ENCODE results near the gene CCDC78.

Gene CCDC78

DNA sequence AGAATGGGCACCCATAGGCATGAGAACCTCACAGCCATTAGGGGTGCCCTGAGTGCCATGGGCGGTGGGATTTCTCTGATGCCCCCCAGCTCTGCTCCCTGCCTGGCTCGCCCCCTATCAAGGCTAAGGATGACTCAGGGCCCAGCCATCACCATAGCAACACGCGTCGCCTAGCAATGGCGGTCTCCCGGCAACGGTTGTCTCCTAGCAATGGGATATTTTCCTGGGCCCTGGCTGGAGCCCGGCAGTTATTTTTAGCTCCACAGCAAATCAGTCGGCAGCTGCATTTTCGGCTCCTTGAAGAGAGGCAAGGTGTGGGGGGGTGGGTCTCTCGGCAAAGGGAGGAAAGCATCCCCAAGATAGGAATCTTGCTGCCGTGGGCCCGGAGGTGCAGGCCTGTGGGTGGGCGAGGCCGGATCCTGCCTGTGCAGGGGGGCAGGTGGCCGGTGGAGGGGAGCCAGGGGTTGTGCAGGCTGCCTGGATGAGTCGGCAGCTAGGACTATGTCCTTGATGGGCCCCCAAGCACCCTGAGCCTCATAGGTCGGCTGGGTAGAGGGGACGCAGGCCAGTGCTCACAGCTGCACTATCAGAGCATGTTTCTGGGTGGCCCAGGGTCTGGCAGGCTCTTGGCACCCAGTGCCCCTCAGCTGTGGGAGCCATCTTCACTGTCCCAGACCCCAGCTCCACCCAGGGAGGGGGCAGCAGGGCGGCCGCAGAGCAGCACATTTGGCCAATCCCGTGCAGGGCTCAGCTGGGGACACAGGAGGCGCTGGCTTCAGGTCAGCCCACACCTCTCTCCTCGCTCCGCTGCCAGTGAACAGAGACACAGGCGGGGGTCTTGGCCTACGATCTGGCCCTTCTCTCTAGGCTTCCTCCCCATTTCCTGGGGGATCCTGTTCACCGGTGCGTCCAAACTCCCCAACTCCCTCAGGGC, 16.4 kb downstream of the CCDC78 start:
- no peak for DNase-seq

DNA sequence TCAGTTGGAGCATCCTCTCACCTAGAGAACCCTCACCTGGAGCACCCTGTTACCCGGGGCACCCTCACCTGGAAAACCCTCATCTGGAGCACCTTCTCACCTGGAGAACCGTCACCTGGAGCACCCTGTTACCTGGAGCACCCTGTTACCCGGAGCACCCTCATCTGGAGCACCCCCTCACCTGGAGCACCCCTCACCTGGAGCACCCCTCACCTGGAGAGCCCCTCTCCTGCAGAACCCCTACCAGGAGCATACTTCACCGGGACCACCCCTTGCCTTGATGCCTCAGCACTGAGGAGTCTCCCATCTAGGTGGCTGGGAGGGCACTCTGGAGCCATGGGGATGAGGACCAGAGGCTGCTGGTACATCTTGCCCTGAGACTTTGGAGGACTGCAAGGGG, 17.3 kb downstream of the CCDC78 start:
- DNase-seq: no peak

DNA sequence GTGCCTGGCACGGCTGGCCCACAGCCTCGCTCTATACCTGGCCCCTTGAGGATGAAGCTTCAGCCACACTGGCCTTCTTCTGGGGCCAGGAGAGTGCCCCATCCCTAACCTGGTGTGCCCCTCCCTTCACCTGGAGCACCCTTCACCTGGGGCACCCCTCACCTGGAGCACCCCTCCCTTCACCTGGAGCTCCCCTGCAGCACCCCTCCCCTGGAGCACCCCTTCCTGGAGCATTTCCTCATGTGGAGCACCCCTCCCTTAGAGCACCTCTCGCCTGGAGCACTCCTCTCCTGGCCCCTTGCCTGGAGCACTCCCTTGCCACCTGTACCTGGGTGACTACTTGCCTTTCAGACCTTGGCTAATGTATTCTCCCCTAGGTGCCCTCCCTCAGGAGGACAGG, 18.2 kb downstream of the CCDC78 start:
- no peak for DNase-seq

DNA sequence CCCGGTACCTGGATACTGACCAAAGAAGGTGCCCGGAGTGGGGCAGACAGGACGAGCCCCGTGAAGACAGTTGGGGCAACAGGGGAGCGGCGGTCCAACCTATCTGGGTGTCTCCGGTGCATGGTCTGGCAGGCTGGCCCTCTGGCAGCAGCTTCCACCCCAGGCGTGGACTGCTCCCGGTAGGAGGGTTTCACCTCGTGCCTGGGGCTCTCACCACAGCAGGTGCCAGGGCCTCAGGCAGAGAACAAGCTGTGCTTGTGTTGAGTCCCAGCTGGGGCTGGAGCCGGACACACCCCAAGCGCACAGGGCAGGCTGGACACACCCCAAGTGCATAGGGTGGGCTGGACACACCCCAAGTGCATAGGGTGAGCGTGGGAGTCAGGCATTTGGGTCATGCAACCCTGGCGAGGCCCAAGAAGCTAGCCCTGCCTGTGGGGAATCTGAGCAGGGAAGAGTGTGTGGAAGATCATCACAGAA, 19.1 kb downstream of the CCDC78 start:
- DNase-seq: no peak

DNA sequence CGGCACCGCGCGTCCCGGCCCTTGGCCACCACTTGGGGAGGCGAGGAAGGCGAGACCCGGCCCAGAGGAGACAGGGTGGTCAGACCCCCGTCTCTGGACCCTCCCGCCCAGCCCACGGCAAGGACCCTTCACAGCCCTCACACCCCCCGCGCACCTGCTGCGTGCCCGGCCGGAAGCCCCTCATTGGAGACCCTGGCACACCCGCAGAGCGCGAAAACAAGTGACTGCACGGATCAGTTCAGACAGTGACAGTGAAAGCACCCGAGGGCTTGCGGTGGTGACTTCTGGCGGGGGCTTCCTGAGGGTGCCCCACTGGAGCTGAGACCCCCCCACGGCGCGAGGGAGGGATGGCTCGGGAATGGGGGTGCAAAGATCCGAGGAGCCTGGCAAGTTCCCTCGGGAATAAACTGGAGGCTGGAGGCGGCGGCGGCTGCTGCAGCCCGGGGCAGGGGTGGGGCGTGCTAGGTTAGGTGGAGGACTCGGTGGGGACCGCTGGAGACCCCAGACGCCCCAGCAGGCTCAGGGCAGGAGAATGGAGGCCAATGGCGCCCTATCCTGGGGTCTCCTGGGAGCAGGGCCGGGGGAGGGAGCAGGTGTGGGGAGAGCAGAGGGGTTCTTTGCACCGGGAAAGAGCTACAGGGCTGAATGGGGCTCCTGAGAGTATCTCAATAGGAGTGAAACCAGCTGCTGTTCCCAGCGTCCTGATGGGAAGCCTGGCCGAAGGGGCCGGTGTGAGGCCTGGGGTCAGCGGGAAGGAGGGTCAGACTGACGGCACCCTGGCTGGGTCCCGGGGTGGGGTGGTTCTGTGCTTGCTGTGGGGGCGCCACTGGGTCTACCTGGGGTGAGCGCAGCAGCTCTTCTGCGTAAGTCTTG, 19.8 kb downstream of the CCDC78 start:
- no peak for DNase-seq

DNA sequence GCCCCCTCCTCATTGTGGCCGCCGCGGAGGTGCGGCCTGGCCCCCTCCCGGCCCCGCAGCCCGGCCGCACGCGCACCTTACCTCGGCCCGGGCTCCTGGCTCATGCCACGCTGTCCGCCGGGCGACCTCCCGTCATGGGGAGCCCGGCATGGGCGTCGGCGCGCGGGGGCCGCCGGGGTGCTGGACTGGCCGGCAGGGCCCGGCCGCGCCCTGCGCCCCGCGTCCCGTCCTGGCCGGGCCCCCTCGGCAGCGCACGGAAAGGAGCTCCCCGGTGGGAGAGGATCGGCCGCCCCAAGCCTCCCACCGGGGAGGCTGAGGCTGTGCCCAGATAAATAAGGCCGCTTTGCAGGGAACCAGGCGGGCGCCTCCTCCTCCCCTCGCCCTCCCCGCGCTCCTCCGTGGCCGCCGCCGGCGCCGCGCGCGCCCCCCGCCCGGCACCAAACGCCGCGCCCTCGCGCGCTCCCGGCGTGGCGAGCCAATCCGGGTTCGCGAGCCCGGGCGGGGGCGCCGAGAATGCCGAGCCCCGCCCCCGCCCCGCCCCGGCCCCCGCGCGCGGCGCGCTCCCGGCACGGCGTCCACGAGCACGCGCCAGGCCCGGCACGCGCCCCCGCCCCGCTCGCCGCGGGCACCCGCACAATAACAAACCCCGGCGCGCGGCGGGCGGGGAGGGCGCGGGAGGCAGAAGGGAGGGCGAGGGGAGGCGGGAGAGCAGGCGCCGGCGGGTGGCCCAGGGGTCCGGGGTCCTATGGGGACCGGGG, 20.6 kb downstream of the CCDC78 start, which contains the start of gene FBXL16:
FBXL16 (minus strand) TSS at position 371 of the 758 bp plus-strand sequence. CDS start 8,396 bp downstream, outside the sequence.
- no peak for DNase-seq

- DNase-seq: no peak
Observed at GRCh38 chr16:704552-705380, 21.5 kb downstream of the CCDC78 start.

GRCh38 chr16:704047-704446, 22.2 kb downstream of the CCDC78 start:
- no peak for DNase-seq

- no peak for DNase-seq
Observed at GRCh38 chr16:703406-703805, 22.8 kb downstream of the CCDC78 start.

- no peak for DNase-seq
Observed at GRCh38 chr16:702341-702740, 23.9 kb downstream of the CCDC78 start.

DNA sequence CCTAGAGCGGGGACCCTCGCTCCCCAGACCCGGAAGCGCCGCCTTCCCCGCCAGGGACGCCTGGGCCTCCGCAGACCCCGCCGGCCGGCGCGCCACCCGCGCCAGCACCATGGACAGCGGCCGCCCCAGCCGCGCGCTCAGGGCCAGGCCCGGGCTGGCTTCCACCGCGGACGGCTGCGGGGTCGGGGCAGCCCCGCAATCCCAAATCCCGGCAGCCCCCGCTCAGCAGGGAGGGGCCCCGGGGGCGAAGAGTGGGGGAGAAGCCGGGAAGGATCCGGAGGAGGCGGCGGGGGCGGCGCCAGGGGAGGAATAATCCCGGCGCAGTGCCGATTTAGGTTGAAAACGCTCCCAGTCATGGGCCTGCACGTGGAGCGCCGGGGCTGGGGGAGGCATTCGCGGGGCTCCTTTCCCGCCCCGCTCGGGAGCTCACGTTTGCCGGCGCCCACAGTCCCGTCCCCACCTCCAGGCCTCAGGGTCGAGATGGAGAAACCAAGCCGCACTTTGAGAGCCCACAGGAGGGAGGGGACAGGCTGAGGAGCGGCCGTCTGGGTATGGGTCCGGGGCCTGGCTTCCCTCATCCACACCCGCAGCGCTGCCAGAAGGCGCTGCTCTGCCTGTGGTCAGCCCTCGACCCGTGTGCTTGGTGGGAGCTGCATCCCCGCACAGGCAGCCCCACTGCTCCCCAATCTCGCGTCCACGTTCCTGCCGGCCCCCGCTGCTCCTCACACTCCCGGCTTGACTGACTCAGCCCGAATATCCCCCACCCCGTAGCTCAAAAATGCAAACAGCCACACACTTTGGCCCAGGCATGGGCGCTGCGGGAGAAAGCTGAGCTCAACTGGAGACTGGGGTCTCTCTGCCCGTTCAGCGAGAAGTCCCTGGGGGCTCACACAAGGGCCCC, 25.3 kb downstream of the CCDC78 start:
- DNase-seq: no peak

DNA sequence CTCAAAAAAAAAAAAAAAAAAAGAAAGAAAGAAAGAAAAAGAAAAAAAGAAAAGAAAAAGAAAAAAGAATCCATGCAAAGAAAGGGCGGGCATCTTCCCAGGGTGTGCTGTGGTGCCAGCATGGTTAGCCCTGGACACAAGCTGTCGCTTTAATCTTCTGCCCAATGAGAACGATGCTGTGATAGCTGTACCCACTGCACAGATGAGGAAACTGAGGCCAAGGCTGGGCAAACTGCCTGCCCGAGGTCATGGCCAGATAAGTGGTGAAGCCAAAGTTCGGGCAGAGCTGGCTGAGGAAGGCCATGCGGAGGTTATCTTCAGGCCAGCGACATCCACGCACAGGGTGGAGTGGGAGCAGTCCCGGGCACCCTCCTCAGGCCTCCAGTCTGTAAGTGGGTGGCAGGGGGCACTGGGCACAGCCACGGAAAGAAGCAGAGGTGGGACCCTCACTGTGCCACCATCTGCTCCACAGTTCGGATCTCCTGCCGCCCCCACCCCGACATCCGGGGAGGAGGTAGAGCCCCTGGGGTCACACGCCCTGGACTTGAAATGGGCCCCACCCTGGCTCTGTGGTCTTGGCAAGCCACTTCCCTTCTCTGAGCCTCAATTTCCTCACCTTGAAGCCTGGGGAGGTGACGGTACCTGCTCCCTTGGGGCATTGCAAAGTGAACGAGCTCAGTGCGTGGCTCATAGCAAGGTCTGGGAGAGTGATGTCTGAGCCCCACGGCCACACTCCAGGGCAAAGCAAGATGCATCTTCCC, 27.2 kb downstream of the CCDC78 start:
- no peak for DNase-seq

DNA sequence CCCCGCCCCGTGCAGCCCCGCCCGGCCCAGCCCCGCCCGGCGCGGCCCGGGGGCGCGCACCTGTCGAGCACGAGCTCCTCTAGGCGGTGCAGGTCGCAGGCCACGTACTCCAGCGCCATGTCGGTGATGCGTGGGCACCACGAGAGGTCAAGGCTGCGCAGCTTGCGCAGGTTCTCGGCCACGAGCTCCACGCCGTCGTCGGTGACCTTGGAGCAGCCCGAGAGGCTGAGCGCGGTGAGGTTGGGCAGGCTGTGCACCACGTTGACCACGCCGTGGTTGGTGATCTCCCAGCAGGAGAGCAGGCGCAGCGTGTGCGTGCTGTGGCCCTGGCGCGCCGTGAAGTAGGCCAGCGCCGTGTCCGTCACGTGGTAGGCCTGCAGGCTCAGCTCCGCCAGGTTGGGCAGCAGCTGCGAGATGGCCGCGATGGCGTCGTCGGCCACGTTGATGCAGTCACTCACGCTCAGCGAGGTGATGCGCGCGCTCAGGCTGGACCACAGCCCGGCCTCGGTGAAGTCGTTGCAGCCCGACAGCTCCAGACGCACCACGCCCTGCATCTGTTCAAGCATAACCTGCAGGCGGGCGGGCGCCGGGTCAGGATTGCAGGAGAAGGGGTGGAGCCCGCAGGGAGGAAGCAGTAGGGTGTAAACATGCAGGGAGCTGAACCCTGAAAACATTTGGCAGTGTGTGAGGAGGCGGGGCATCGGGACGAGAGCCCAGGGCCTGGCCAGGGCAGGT, 30.7 kb downstream of the CCDC78 start:
- no peak for DNase-seq

GRCh38 chr16:694863-695354, 31.3 kb downstream of the CCDC78 start:
- DNase-seq: no peak

GRCh38 chr16:694187-694862, 31.9 kb downstream of the CCDC78 start:
- DNase-seq: no peak

DNA sequence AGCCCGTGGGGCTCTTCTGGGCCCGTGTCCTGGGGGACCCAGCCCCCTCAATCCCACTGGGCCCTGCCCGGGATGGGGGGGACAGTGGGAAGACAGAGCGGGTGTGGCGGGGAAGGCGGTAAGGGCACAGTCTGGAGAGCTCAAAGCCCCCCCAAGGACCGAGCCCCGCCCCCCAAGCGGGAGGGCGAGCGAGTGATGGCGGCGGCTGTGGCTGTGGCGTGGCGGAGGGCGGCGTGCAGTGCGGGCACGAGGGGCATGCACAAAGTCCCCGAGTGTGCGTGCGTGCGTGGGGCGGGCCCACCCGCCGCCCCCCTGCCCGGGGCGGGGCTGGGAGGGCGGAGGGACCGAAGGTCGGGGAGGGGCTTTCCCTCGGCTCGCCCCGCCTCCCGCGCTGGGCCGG, 32.5 kb downstream of the CCDC78 start:
- DNase-seq: no peak

GRCh38 chr16:693364-693763, 32.9 kb downstream of the CCDC78 start:
- no peak for DNase-seq

GRCh38 chr16:692356-693108, 33.7 kb downstream of the CCDC78 start:
- DNase-seq: no peak
